PFSK-1 (cell line): ENCODE results near the gene ACOX1.

Experiments
- POLR2AphosphoS5 ChIP-seq: IDR thresholded peaks from 2 replicates; pipeline ENCODE4 v1.6.1; 2012; ENCODE audit warnings: low read depth, mild to moderate bottlenecking, control low read depth, low read length, moderate library complexity
- TAF1 ChIP-seq: IDR thresholded peaks from 2 replicates; pipeline ENCODE4 v1.6.1; 2012; ENCODE audit warnings: low read length, control low read depth, borderline replicate concordance; ENCODE audit not compliant: insufficient read depth
- TF ChIP-seq, protein P1 (sequence below), 2 experiments: IDR thresholded peaks; 2 replicates each; pipeline versions ENCODE4 v1.6.1 to v1.8.0; 2011 to 2012; ENCODE audit warnings: low read depth in 2 of 2, low read length in 2 of 2, control low read depth in 1 of 2, inconsistent platforms in 1 of 2, mild to moderate bottlenecking in 1 of 2, moderate library complexity in 1 of 2; ENCODE audit not compliant: insufficient read depth in 1 of 2

- TF ChIP-seq TAF1 (no peak), POLR2AphosphoS5 (no peak)
- TF ChIP-seq, protein P1, sequence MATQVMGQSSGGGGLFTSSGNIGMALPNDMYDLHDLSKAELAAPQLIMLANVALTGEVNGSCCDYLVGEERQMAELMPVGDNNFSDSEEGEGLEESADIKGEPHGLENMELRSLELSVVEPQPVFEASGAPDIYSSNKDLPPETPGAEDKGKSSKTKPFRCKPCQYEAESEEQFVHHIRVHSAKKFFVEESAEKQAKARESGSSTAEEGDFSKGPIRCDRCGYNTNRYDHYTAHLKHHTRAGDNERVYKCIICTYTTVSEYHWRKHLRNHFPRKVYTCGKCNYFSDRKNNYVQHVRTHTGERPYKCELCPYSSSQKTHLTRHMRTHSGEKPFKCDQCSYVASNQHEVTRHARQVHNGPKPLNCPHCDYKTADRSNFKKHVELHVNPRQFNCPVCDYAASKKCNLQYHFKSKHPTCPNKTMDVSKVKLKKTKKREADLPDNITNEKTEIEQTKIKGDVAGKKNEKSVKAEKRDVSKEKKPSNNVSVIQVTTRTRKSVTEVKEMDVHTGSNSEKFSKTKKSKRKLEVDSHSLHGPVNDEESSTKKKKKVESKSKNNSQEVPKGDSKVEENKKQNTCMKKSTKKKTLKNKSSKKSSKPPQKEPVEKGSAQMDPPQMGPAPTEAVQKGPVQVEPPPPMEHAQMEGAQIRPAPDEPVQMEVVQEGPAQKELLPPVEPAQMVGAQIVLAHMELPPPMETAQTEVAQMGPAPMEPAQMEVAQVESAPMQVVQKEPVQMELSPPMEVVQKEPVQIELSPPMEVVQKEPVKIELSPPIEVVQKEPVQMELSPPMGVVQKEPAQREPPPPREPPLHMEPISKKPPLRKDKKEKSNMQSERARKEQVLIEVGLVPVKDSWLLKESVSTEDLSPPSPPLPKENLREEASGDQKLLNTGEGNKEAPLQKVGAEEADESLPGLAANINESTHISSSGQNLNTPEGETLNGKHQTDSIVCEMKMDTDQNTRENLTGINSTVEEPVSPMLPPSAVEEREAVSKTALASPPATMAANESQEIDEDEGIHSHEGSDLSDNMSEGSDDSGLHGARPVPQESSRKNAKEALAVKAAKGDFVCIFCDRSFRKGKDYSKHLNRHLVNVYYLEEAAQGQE (IDR thresholded peaks at IDR 0.05; ENCODE audit: insufficient read depth in 1 of 2, low read depth in 2 of 2, low read length in 2 of 2) = no peak
These were observed 31.1 kb upstream of the ACOX1 start for GRCh38 chr17:76009969-76010661.
